ENCODE data around the gene ADM2. TPM values are rescaled to one million over a fixed set of nuclear protein-coding genes. Genes with fewer than 3 reads are reported as not detected.

Gene ADM2
- total and polyA plus RNA-seq, 2 experiments from 2014 or later, result 0.10 to 0.39 TPM

DNA sequence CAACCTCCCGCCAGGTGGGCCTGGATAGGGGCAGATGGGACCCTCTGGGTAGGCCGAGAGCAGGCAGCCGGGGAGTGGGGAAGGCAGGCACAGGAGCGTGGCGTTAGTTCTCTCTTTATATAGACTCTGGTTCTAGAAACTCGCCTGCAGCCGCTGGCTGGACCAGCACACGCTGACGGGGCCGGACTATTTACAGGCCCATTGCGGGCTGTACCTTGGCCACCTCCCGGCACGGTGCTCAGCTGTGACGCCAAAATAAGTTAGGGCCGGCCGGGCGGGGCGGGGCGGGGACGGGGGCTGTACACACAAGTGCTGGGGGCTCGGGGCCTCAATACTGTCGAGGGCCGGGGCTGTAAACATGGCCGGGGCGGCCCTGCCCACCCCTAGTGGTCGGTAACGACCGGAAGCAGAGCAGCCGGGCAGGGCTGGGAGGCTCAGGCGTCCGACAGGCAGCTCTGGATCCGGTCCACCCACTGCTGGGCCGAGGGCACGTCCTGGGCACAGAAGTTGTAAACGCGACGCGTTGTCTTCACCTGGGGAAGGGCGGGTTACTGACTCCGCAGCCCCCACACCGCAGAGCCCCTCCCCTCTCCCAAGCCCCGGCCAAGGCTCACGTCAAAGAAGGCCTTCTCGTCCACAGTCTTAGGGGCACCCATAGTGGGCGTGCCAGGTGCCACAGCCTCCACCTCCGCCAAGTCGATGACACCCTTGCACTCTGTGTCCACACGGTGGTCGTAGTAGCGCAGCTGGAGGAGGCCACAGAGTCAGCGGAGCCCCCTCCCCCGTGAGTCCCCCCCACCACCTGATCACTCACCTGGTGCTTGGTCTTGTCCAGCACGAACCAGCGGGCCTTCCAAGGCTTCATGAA is 34.4 kb upstream of the ADM2 start:
- no peak overlapping the region for H3K27ac ChIP-seq
- no peak for DNase-seq (ENCODE audit: low read depth in 1 of 2, low spot score in 1 of 2)
- no peak for TF ChIP-seq CTCF (IDR thresholded peaks at IDR 0.05; ENCODE audit: low read depth, low read length)
- no peak overlapping the region for H3K4me3 ChIP-seq
- no peaks in the 10 kb centered on the region for H3K4me1 ChIP-seq (ENCODE audit: low read depth)
- peaks cover 9% of the 10 kb centered on the region for H3K36me3 ChIP-seq
- H3K9me3 ChIP-seq (ENCODE audit: low read depth), result no peaks in the 10 kb centered on the region
- H3K27me3 ChIP-seq, result no peaks in the 10 kb centered on the region

DNA sequence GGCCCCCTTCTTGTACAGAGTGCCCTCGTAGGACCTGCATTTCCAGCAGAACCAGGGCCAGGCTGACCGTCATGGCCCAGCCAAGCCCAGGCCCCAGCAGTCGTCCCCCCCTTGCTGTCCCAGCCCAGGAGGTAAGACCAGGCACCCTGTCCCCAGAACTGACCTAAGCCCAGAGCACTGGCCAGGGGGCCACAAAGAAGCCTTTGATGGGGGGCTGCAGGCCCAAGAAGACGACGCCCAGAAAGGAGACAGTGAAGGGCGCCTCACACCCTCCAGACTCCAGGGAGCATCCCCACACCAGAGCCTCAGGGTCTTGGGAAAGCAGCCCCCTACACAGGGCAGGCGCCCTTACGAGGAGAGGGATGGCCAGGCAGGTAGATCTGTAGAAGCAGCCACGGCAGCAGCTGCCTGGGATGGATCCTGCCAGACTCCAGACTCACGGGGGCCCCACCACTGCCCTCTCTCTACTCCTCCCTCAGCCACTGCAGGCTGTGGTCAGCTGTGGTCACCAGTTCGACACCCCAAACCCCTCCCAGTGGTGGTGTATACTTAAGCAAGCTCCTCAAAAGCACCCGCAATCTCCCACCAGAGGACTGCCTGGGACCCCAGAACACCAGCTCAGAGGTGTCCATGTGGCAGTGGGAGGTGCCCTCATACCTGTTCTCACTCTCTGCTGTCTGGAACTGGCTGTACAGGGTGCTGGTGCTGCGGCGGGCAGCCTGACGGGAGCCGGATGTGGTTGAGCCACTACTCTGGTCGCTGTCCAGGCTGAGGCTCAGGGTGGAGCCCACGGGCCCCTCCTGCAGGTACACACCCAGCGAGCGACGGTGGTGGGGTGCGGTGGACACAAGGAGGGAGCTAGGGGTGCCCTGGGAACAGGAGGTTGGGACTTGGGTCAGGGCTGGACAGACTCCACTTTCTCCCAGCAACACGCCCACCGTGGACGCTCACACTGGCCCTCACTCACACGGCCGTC is 33.5 kb upstream of the ADM2 start:
- no peak overlapping the region for H3K27ac ChIP-seq
- no peak for TF ChIP-seq CTCF (IDR thresholded peaks at IDR 0.05; ENCODE audit: low read depth, low read length)
- H3K4me3 ChIP-seq, result no peak overlapping the region
- no peak for DNase-seq (ENCODE audit: low read depth in 1 of 2, low spot score in 1 of 2)
- no peaks in the 10 kb centered on the region for H3K27me3 ChIP-seq
- peaks cover 9% of the 10 kb centered on the region for H3K36me3 ChIP-seq
- H3K4me1 ChIP-seq (ENCODE audit: low read depth), result no peaks in the 10 kb centered on the region
- no peaks in the 10 kb centered on the region for H3K9me3 ChIP-seq (ENCODE audit: low read depth)

- Histone ChIP-seq H3K9me3 (ENCODE audit: low read depth) (no peaks in the 10 kb centered on the region), H3K27ac (no peak overlapping the region), H3K4me1 (ENCODE audit: low read depth) (no peaks in the 10 kb centered on the region), H3K4me3 (no peak overlapping the region), H3K36me3 (peaks cover 12% of the 10 kb centered on the region), H3K27me3 (no peaks in the 10 kb centered on the region)
- TF ChIP-seq CTCF (IDR thresholded peaks at IDR 0.05; ENCODE audit: low read depth, low read length), result no peak
- DNase-seq (ENCODE audit: low read depth in 1 of 2, low spot score in 1 of 2), result no peak
Measured at GRCh38 chr22:50452649-50453048, 28.7 kb upstream of the ADM2 start.

DNA sequence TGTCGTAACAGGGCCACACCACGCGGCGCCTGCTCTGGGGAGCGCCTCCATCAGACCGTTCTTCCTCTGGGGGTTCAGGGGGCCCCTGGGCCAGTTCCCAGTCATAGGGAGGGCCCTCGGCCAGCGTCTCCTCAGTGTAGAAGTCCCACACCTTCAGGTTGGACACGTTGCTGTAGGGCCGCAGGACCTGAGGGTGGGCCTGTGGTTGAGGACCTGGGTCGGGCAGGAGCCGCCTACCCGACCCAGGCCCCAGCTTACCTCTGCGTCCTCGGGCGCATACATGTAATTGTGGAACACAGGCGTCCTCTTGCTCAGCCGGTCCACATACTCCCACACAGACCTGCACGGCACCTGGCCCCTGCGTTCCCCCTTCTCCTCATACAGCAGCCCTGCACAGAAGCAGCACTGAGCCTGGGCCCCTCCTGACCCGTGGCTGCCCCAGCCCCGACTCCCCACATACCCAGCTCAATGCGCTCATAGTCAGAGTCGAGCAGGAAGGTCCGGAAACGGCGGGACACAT is 26.7 kb upstream of the ADM2 start:
- Histone ChIP-seq H3K9me3 (ENCODE audit: low read depth) (no peaks in the 10 kb centered on the region), H3K27ac (no peak overlapping the region), H3K4me1 (ENCODE audit: low read depth) (no peaks in the 10 kb centered on the region), H3K36me3 (peaks cover 9% of the 10 kb centered on the region), H3K4me3 (no peak overlapping the region), H3K27me3 (no peaks in the 10 kb centered on the region)
- no peak for DNase-seq (ENCODE audit: low read depth in 1 of 2, low spot score in 1 of 2)
- no peak for TF ChIP-seq CTCF (IDR thresholded peaks at IDR 0.05; ENCODE audit: low read depth, low read length)

DNA sequence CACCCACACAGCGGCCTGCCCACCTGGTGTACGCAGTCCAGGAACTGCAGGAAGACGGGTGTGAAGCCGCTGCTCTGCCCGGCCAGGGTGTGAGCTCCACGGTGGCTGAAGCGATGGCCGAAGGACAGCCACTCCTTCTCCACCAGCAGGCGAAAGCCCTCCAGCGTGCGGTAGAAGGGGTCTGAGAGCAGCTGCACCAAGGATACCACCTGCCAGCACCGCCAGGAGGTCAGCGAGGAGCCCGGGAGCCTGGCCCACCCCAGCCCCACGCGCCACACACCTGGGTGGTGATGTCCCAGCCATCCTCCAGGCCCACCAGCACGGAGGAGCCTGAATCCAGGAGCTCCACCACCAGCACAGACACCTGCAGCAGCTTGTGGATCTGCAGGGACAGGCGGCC is 26.1 kb upstream of the ADM2 start:
- Histone ChIP-seq H3K9me3 (ENCODE audit: low read depth) (no peaks in the 10 kb centered on the region), H3K27ac (no peak overlapping the region), H3K4me1 (ENCODE audit: low read depth) (no peaks in the 10 kb centered on the region), H3K36me3 (peaks cover 9% of the 10 kb centered on the region), H3K27me3 (no peaks in the 10 kb centered on the region), H3K4me3 (no peak overlapping the region)
- DNase-seq (ENCODE audit: low read depth in 1 of 2, low spot score in 1 of 2), result no peak
- TF ChIP-seq CTCF (IDR thresholded peaks at IDR 0.05; ENCODE audit: low read depth, low read length), result no peak

All from cardiac muscle cell (in vitro differentiated cells and primary cell).